GM21576 (cell line): Measurements from ENCODE around the gene SBNO1.
"Not testable (repeated sequence)": the region's sequence is repeated elsewhere in the genome, so short reads cannot be mapped to it uniquely, and the experiment has no call there.

Experiments used
- ATAC-seq: cut with Tn5 transposase; IDR thresholded peaks from one replicate; pipeline ENCODE4 v1.9.1; 2021; ENCODE audit warnings: mild to moderate bottlenecking, moderate library complexity; ENCODE audit not compliant: unreplicated experiment

The SBNO1 gene

GRCh38 chr12:123271001-123271668 is 93.5 kb downstream of the SBNO1 start:
- peak; percentile 46 for ATAC-seq

GRCh38 chr12:123270214-123271000 is 94.2 kb downstream of the SBNO1 start:
- peak; percentile 3 for ATAC-seq

GRCh38 chr12:123269896-123270213 is 94.8 kb downstream of the SBNO1 start:
- ATAC-seq, result no peak

GRCh38 chr12:123269395-123269892 is 95.2 kb downstream of the SBNO1 start:
- ATAC-seq, result no peak

- ATAC-seq, result no peak
Observed at GRCh38 chr12:123268850-123269249, 95.8 kb downstream of the SBNO1 start.

GRCh38 chr12:123267991-123268843 is 96.4 kb downstream of the SBNO1 start:
- ATAC-seq, result no peak

- no peak for ATAC-seq
Observed at GRCh38 chr12:123267335-123267920, 97.2 kb downstream of the SBNO1 start.

GRCh38 chr12:123266679-123267277 is 97.9 kb downstream of the SBNO1 start:
- no peak for ATAC-seq

GRCh38 chr12:123265851-123266678 is 98.6 kb downstream of the SBNO1 start:
- no peak for ATAC-seq

- no peak for ATAC-seq
Observed at GRCh38 chr12:123264642-123265041, 100.0 kb downstream of the SBNO1 start.

- no peak for ATAC-seq
Observed at GRCh38 chr12:123263196-123263817, 101.3 kb downstream of the SBNO1 start.

GRCh38 chr12:123261196-123261595 is 103.5 kb downstream of the SBNO1 start:
- no peak for ATAC-seq

GRCh38 chr12:123260081-123260480 is 104.6 kb downstream of the SBNO1 start:
- no peak for ATAC-seq

- no peak for ATAC-seq
Observed at GRCh38 chr12:123258593-123258992, 106.1 kb downstream of the SBNO1 start.

GRCh38 chr12:123254853-123255446 is 109.7 kb downstream of the SBNO1 start:
- no peak for ATAC-seq

- ATAC-seq, result no peak
Observed at GRCh38 chr12:123253641-123254459, 110.8 kb downstream of the SBNO1 start.

- ATAC-seq, result not testable (repeated sequence)
Observed at GRCh38 chr12:123252365-123252764, 112.3 kb downstream of the SBNO1 start.
